RWPE1 (cell line): Measurements from ENCODE around the gene WDR72.

ENCODE experiments used
- CTCF ChIA-PET: fragments of 350-600 bp; sonication (Branson Sonifier 250); formaldehyde crosslinking; extraction: SDS; loops from one replicate; lab custom pipeline; 2021; lab: Yijun Ruan, JAX
- POLR2A ChIA-PET: fragments of 400-600 bp; formaldehyde crosslinking; extraction: SDS; loops from one replicate; lab custom pipeline; 2020; ENCODE audit warnings: antibody characterized with exemption; ENCODE audit not compliant: low non-redundant PET; lab: Yijun Ruan, JAX
- DNase-seq: peaks from one replicate; pipeline ENCODE4 v3.0.0; 2012; ENCODE audit warnings: low spot score
- H3K27ac ChIP-seq: fragments of 450-650 bp; 2 replicates; pipeline ENCODE4 v1.5.1; 2017
- CTCF ChIP-seq: fragments of 450-650 bp; conservative IDR thresholded peaks from 2 replicates; pipeline ENCODE4 v1.5.1; 2017; ENCODE audit warnings: low read depth, mild to moderate bottlenecking

The WDR72 gene

GRCh38 chr15:53625260-53625659, 134.2 kb downstream of the WDR72 start:
- ChIA-PET CTCF (no interaction called here), POLR2A (no interaction called here)
- no peak overlapping the region for H3K27ac ChIP-seq
- TF ChIP-seq CTCF, result no peak
- DNase-seq, result no peak

- ChIA-PET CTCF (no interaction called here), POLR2A (no interaction called here)
- no peak for TF ChIP-seq CTCF
- DNase-seq, result no peak
- H3K27ac ChIP-seq, result no peak overlapping the region
These were observed 141.0 kb downstream of the WDR72 start for GRCh38 chr15:53618461-53618860.

GRCh38 chr15:53611145-53611920, 148.1 kb downstream of the WDR72 start:
- no peak for TF ChIP-seq CTCF
- H3K27ac ChIP-seq, result no peak overlapping the region

GRCh38 chr15:53591041-53591440, 168.4 kb downstream of the WDR72 start:
- H3K27ac ChIP-seq, result no peak overlapping the region
- TF ChIP-seq CTCF, result no peak
- POLR2A ChIA-PET, result no interaction called here
- DNase-seq, result no peak
- CTCF ChIA-PET, result no interaction called here

More at GRCh38 chr15:53611145-53611920, 148.1 kb downstream of the WDR72 start:
- no peak for DNase-seq
- CTCF ChIA-PET, result interaction anchor here (0.5 to 0.6 kb wide), 2 partner anchors 336 to 617 kb away, joined by 3 to 5 read pairs; no protein-coding TSS in a partner anchor
- POLR2A ChIA-PET, result no interaction called here

- H3K27ac ChIP-seq, result no peak overlapping the region
- POLR2A ChIA-PET, result no interaction called here
- no peak for DNase-seq
- no peak for TF ChIP-seq CTCF
- CTCF ChIA-PET, result no interaction called here
These were observed 169.1 kb downstream of the WDR72 start for GRCh38 chr15:53590380-53590779.

GRCh38 chr15:53589520-53590057, 169.9 kb downstream of the WDR72 start:
- no peak for DNase-seq
- no peak for TF ChIP-seq CTCF
- ChIA-PET POLR2A (no interaction called here), CTCF (no interaction called here)
- no peak overlapping the region for H3K27ac ChIP-seq
